Neural cell (in vitro differentiated cells): ENCODE measurements around the gene TRIO. TPM values are rescaled to one million over a fixed set of nuclear protein-coding genes. Genes with fewer than 3 reads are reported as not detected.

Experiments
- H2AFZ ChIP-seq: fragments of 200-600, 300-800 bp; sonication (generic), shearing (Covaris generic); 2 replicates; pipeline ENCODE4 v1.6.0; 2014; ENCODE audit warnings: low read depth, mild to moderate bottlenecking, antibody characterized with exemption, low read length, moderate library complexity
- H3F3A ChIP-seq: fragments of 200-600 bp; shearing (Covaris generic); 2 replicates; pipeline ENCODE4 v1.6.1; 2016; ENCODE audit warnings: mild to moderate bottlenecking, moderate library complexity, mixed read lengths, antibody characterized with exemption, low read length; ENCODE audit not compliant: insufficient read depth, poor library complexity, severe bottlenecking
- H3K27ac ChIP-seq: fragments of 200-600, 300-800 bp; sonication (generic), shearing (Covaris generic); 2 replicates; pipeline ENCODE4 v1.5.1; 2014; ENCODE audit warnings: mild to moderate bottlenecking, low read length, moderate library complexity
- H3K27me3 ChIP-seq: fragments of 300-800, 200-600 bp; sonication (generic), shearing (Covaris generic); 2 replicates; pipeline ENCODE4 v1.6.0; 2014; ENCODE audit warnings: mild to moderate bottlenecking, low read depth, low read length, moderate library complexity; ENCODE audit not compliant: insufficient read depth
- H3K36me3 ChIP-seq: fragments of 300-800, 200-600 bp; sonication (generic), shearing (Covaris generic); 2 replicates; pipeline ENCODE4 v1.5.1; 2014; ENCODE audit warnings: mild to moderate bottlenecking, antibody characterized with exemption, low read length, moderate library complexity; ENCODE audit not compliant: insufficient read depth
- H3K4me2 ChIP-seq: fragments of 300-800, 200-600 bp; sonication (generic), shearing (Covaris generic); 2 replicates; pipeline ENCODE4 v1.6.0; 2014; ENCODE audit warnings: mild to moderate bottlenecking, low read length
- H3K4me3 ChIP-seq: fragments of 300-800, 200-600 bp; sonication (generic), shearing (Covaris generic); 2 replicates; pipeline ENCODE4 v1.5.1; 2014; ENCODE audit warnings: mild to moderate bottlenecking, low read length, moderate library complexity
- H3K79me2 ChIP-seq: fragments of 200-600 bp; shearing (Covaris generic); replicated peaks from 2 replicates; pipeline ENCODE4 v1.6.0; 2014; ENCODE audit warnings: mild to moderate bottlenecking, low read length, moderate library complexity; ENCODE audit not compliant: insufficient read depth
- H3K9ac ChIP-seq: fragments of 300-800, 200-600 bp; sonication (generic), shearing (Covaris generic); 2 replicates; pipeline ENCODE4 v1.6.1; 2016; ENCODE audit warnings: mild to moderate bottlenecking, low read length, mixed read lengths
- H3K9me2 ChIP-seq: fragments of 200-600 bp; shearing (Covaris generic); 2 replicates; pipeline ENCODE4 v1.6.1; 2016; ENCODE audit warnings: mild to moderate bottlenecking, low read length, mixed read lengths; ENCODE audit not compliant: insufficient read depth
- H3K9me3 ChIP-seq: fragments of 200-600, 300-800 bp; sonication (generic), shearing (Covaris generic); 2 replicates; pipeline ENCODE4 v1.6.1; 2016; ENCODE audit warnings: mild to moderate bottlenecking, mixed run types, low read length, moderate library complexity, mixed read lengths
- H4K20me1 ChIP-seq: fragments of 200-600 bp; shearing (Covaris generic); 2 replicates; pipeline ENCODE4 v1.6.1; 2016; ENCODE audit warnings: mild to moderate bottlenecking, mixed run types; ENCODE audit not compliant: insufficient read depth
- CTCF ChIP-seq: fragments of 450-650 bp; IDR thresholded peaks from 2 replicates; pipeline ENCODE4 v1.5.1; 2014; ENCODE audit warnings: antibody characterized with exemption, mild to moderate bottlenecking, moderate library complexity; ENCODE audit not compliant: poor library complexity, severe bottlenecking
- EP300 ChIP-seq: fragments of 450-650 bp; conservative IDR thresholded peaks from 2 replicates; pipeline ENCODE4 v1.6.1; 2014; ENCODE audit warnings: antibody characterized with exemption, mild to moderate bottlenecking, moderate library complexity; ENCODE audit not compliant: poor library complexity, severe bottlenecking
- EZH2 ChIP-seq: fragments of 200-600, 300-800 bp; shearing (Covaris generic), sonication (generic); IDR thresholded peaks from 2 replicates; pipeline ENCODE4 v1.6.1; 2014; ENCODE audit warnings: antibody characterized with exemption, low read length, borderline replicate concordance, mild to moderate bottlenecking; ENCODE audit not compliant: insufficient read depth, poor library complexity, severe bottlenecking
- MXI1 ChIP-seq: fragments of 450-650 bp; conservative IDR thresholded peaks from 2 replicates; pipeline ENCODE4 v1.6.1; 2014; ENCODE audit warnings: antibody characterized with exemption, mild to moderate bottlenecking; ENCODE audit not compliant: poor library complexity, severe bottlenecking
- POLR2AphosphoS5 ChIP-seq: IDR thresholded peaks from 2 replicates; pipeline ENCODE4 v1.6.1; 2012
- RAD21 ChIP-seq: fragments of 450-650 bp; conservative IDR thresholded peaks from 2 replicates; pipeline ENCODE4 v1.6.1; 2014; ENCODE audit warnings: antibody characterized with exemption, mild to moderate bottlenecking, moderate library complexity
- REST ChIP-seq: IDR thresholded peaks from 2 replicates; pipeline ENCODE4 v1.6.1; 2012; ENCODE audit warnings: borderline replicate concordance
- SMC3 ChIP-seq: fragments of 450-650 bp; conservative IDR thresholded peaks from 2 replicates; pipeline ENCODE4 v1.6.1; 2014; ENCODE audit warnings: antibody characterized with exemption, mild to moderate bottlenecking, moderate library complexity; ENCODE audit not compliant: poor library complexity
- TAF1 ChIP-seq: IDR thresholded peaks from 2 replicates; pipeline ENCODE4 v1.6.1; 2012; ENCODE audit warnings: low read depth
- polyA plus RNA-seq: library from polyadenylated mRNA; depleted of rRNA; stranded (reverse); fragments of >200 nt; gene quantifications from 2 replicates; pipeline ENCODE4 v1.2.3, GENCODE V29; 2014

Gene TRIO
- polyA plus RNA-seq, 1 donor from 2014 or later = 168 TPM

- no peak overlapping the region for H3K27ac ChIP-seq
- H3K27me3 ChIP-seq = no peaks in the 10 kb centered on the region
- no peak overlapping the region for H2AFZ ChIP-seq
- H3K36me3 ChIP-seq = peaks cover 2% of the 10 kb centered on the region
- TF ChIP-seq REST = no peak
- no peak for TF ChIP-seq TAF1
- no peak for TF ChIP-seq MXI1
- no peak for TF ChIP-seq CTCF
- no peak for TF ChIP-seq POLR2AphosphoS5
- TF ChIP-seq RAD21 = no peak
- no peak for TF ChIP-seq SMC3
- no peak for TF ChIP-seq EP300
- peaks cover 7% of the 10 kb centered on the region for H3K79me2 ChIP-seq
- H3K9me2 ChIP-seq = no peaks in the 10 kb centered on the region
- H3K4me3 ChIP-seq = no peak overlapping the region
- H3F3A ChIP-seq = no peaks in the 10 kb centered on the region
- H3K9me3 ChIP-seq = no peaks in the 10 kb centered on the region
- H3K4me2 ChIP-seq = no peak overlapping the region
- no peak overlapping the region for H3K9ac ChIP-seq
- H4K20me1 ChIP-seq = no peaks in the 10 kb centered on the region
These were observed 210.8 kb downstream of the TRIO start for GRCh38 chr5:14353726-14354474.

- Histone ChIP-seq H4K20me1 (no peaks in the 10 kb centered on the region), H3K27me3 (no peaks in the 10 kb centered on the region), H3K9me3 (no peaks in the 10 kb centered on the region), H3F3A (no peaks in the 10 kb centered on the region), H3K27ac (no peak overlapping the region), H3K9ac (no peak overlapping the region), H3K4me3 (no peak overlapping the region), H2AFZ (no peak overlapping the region), H3K79me2 (peaks cover 7% of the 10 kb centered on the region), H3K36me3 (no peaks in the 10 kb centered on the region), H3K4me2 (no peak overlapping the region), H3K9me2 (no peaks in the 10 kb centered on the region)
- no peak for TF ChIP-seq TAF1
- TF ChIP-seq SMC3 = no peak
- no peak for TF ChIP-seq MXI1
These were observed 212.2 kb downstream of the TRIO start for GRCh38 chr5:14355391-14355790.

GRCh38 chr5:14356305-14356704, 213.2 kb downstream of the TRIO start:
- no peaks in the 10 kb centered on the region for H3K9me2 ChIP-seq
- H2AFZ ChIP-seq = no peak overlapping the region
- H3K79me2 ChIP-seq = peaks cover 7% of the 10 kb centered on the region
- H3K27ac ChIP-seq = no peak overlapping the region
- H4K20me1 ChIP-seq = no peaks in the 10 kb centered on the region
- H3K36me3 ChIP-seq = no peaks in the 10 kb centered on the region
- H3F3A ChIP-seq = no peaks in the 10 kb centered on the region
- H3K4me2 ChIP-seq = no peak overlapping the region
- H3K27me3 ChIP-seq = no peaks in the 10 kb centered on the region
- no peak overlapping the region for H3K9ac ChIP-seq
- TF ChIP-seq MXI1 (no peak), REST (no peak), EZH2 (no peak), RAD21 (no peak), SMC3 (no peak), POLR2AphosphoS5 (no peak), CTCF (no peak), TAF1 (no peak), EP300 (no peak)
- H3K9me3 ChIP-seq = no peaks in the 10 kb centered on the region
- no peak overlapping the region for H3K4me3 ChIP-seq
